Mucosa of stomach (tissue), 1 donor: ENCODE results near the gene ANG.
"Not testable (repeated sequence)": the region's sequence is repeated elsewhere in the genome, so short reads cannot be mapped to it uniquely, and the experiment has no call there.

ENCODE experiments used
- H3K27me3 ChIP-seq: one replicate; pipeline ENCODE4 v1.7.0; 2013; ENCODE audit warnings: mild to moderate bottlenecking, low read length; ENCODE audit not compliant: control insufficient read depth, insufficient read depth
- H3K36me3 ChIP-seq: one replicate; pipeline ENCODE4 v1.7.0; 2013; ENCODE audit warnings: low read length; ENCODE audit not compliant: control insufficient read depth, insufficient read depth
- H3K4me1 ChIP-seq: one replicate; pipeline ENCODE4 v1.7.0; 2013; ENCODE audit warnings: mild to moderate bottlenecking, low read length; ENCODE audit not compliant: control insufficient read depth, insufficient read depth
- H3K4me3 ChIP-seq: one replicate; pipeline ENCODE4 v1.7.0; 2013; ENCODE audit warnings: low read length
- H3K9ac ChIP-seq: one replicate; pipeline ENCODE4 v1.7.0; 2013; ENCODE audit warnings: mild to moderate bottlenecking, low read length, moderate library complexity
- H3K9me3 ChIP-seq: one replicate; pipeline ENCODE4 v1.7.0; 2013; ENCODE audit warnings: mild to moderate bottlenecking, low read length, moderate library complexity; ENCODE audit not compliant: control insufficient read depth
- donor health status: Pancreatic carcinoma.

Gene ANG

DNA sequence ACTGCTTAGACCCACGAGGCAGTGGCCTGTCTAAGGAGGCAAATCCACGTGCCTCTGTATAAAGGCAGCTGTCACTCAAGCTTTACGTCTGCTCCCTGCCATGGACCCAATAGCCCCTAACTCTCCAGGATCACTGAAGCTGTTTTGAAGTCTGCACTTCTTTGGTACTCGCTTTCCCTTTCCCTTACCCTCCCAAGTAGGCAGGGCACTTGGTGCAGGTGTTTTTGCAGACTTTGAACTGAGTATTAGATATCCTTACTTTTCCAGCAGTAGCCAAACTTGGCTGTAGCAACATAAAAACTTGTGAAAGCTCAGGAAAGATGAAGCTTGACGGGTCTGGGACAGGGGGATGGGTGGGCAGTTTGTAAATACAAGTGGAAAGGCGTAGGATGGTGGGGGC lies 29.2 kb upstream of the ANG start:
- H3K4me1 ChIP-seq: peaks cover 7% of the 10 kb centered on the region
- no peaks in the 10 kb centered on the region for H3K9me3 ChIP-seq
- no peak overlapping the region for H3K9ac ChIP-seq
- no peaks in the 10 kb centered on the region for H3K36me3 ChIP-seq
- H3K4me3 ChIP-seq: no peak overlapping the region
- peaks cover 21% of the 10 kb centered on the region for H3K27me3 ChIP-seq

DNA sequence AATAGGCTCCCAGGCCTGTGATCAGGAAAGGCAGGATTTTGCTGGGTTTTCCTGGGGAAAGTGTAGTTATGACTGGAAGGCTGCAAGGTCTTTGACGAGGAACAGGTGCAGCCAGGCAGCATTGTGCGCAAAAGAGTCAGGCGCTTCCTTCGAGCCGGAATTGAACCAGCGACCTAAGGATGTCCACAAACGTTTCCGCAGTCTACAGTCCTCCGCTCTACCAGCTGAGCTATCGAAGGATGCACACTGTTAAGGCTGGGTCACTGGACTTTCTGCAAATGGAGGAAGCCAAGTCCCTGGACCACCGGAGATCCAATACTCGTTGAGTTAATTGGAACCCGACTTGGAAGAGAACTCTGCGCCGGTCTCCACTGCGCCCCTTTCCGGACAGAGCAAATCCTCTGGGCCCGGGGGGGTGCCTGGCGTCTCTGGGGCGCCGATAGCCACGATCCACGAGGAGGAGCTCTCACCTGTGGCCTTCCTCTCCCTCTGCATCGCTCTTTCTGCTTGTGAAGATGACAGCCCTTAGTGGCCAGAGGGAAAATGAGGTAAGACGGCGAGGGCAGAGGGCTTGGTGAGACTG lies 28.7 kb upstream of the ANG start:
- H3K36me3 ChIP-seq: no peaks in the 10 kb centered on the region
- no peaks in the 10 kb centered on the region for H3K9me3 ChIP-seq
- H3K27me3 ChIP-seq: peaks cover 21% of the 10 kb centered on the region
- H3K4me1 ChIP-seq: peaks cover 7% of the 10 kb centered on the region
- no peak overlapping the region for H3K4me3 ChIP-seq
- no peak overlapping the region for H3K9ac ChIP-seq

DNA sequence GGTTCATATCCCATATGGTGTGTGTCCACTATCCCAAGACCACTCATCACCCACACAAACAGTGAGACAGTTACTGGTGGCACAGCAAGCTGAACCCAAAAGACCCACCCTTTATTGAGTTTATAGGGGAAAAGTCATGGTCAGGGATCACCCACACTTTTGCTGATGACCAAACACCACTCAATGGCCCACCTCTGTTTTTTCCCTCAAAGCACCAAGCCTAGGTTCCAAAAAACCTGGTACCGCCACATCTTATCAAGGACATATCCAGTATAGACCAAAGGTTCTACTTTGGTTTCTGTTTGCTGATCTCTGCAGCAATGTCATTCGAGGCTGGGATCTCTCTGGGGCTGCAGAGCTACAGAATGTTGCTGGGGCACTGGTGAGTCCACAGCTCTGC lies 27.4 kb upstream of the ANG start:
- Histone ChIP-seq H3K4me3 (no peak overlapping the region), H3K9me3 (no peaks in the 10 kb centered on the region), H3K36me3 (no peaks in the 10 kb centered on the region), H3K27me3 (peaks cover 11% of the 10 kb centered on the region), H3K4me1 (peaks cover 7% of the 10 kb centered on the region), H3K9ac (no peak overlapping the region)

DNA sequence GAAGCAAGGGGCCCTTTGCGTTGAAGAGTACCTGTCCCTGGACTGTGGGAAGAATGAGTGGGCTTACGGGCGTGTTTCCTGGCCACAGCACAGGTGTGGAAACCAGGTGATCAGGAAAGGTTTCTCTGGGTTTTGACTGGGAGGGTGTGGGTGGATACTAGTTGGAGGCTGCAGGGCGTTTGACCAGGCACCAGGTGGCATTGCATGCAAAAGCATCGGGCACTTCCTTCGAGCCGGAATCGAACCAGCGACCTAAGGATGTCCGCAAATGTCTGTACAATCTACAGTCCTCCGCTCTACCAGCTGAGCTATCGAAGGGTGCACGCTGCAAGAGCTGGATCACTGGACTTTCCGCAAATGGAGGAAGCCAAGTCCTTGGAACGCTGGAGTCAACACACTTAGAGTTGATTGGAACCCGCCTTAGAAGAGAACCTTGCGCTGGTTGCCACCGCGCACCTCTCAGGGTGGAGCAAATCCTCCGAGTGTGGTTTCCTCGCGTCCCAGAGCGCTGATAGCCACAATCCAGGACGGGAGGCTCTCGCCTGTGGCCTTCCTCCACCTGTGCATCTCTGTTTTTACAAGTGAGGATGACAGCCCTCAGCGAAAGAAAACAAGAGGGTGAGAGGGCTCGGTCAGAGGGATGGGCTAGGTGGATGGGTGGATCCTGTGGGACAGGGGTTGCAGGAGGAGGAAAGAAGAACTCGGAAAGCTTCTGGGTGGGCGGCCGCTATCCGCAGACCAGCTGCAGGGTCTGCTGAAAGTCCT lies 25.4 kb upstream of the ANG start:
- H3K36me3 ChIP-seq: no peaks in the 10 kb centered on the region
- no peaks in the 10 kb centered on the region for H3K9me3 ChIP-seq
- H3K9ac ChIP-seq: peak overlapping the region; percentile 40
- no peaks in the 10 kb centered on the region for H3K27me3 ChIP-seq
- peak overlapping the region; percentile 34 for H3K4me3 ChIP-seq
- H3K4me1 ChIP-seq: peaks cover 7% of the 10 kb centered on the region

DNA sequence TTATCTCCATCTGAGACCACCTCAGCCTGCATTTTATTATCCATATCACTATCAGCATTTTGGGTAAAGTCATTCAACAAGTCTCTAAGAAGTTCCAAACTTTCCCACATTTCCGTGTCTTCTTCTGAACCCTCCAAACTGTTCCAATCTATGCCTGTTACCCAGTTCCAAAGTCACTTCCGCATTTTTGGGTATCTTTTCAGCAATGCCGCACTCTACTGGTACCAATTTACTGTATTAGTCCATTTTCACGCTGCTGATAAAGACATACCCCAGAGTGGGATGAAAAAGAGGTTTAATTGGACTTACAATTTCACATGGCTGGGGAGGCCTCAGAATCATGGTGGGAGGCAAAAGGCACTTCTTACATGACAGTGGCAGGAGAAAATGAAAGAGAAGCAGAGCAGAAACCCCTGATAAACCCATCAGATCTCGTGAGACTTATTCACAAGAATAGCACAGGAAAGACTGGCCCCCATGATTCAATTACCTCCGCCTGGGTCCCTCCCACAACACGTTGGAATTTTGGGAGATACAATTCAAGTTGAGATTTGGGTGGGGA lies 22.1 kb upstream of the ANG start:
- not testable (repeated sequence) for H3K9ac ChIP-seq, H3K4me3 ChIP-seq, H3K9me3 ChIP-seq, H3K36me3 ChIP-seq, H3K27me3 ChIP-seq
- peaks cover 12% of the 10 kb centered on the region for H3K4me1 ChIP-seq

DNA sequence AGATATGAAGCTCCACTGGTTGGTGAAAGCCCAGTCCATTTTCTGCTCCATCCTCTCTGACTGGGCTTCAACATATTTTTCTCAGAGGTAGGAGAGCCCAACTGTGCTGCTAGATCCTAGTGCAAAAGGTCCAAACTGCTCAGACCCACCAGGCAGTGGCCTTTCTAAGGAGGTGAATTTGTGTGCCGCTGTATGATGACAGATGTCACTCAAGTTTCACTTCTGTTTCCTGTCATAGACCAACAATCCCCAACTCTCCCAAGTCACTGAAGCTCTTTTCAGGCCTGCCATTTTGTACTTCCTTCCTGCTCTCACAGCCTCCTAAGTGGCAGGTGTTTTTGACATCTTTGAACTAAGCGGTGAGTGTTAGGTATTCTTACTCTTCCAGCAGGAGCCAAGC lies 20.6 kb upstream of the ANG start:
- Histone ChIP-seq H3K36me3 (no peaks in the 10 kb centered on the region), H3K9me3 (no peaks in the 10 kb centered on the region), H3K9ac (no peak overlapping the region), H3K27me3 (no peaks in the 10 kb centered on the region), H3K4me1 (peaks cover 22% of the 10 kb centered on the region), H3K4me3 (no peak overlapping the region)

DNA sequence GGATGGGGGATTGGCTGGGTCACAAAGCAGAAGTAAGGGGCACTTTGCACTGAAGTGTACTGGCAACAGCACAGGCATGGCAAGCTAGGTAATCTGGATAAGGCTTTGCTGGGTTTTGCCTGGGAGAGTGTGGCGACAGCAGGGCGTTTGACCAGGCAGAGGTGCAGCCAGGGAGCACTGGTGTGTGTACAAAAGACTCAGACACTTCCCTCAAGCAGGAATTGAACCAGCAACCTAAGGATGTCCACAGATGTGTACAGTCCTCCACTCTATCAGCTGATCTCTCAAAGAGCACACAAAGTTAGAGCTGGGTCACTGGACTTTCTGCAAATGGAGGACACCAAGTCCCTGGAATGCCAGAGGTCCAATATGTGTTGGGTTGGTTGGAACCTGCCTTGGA lies 19.6 kb upstream of the ANG start:
- Histone ChIP-seq H3K4me1 (peaks cover 15% of the 10 kb centered on the region), H3K9me3 (no peaks in the 10 kb centered on the region), H3K27me3 (no peaks in the 10 kb centered on the region), H3K36me3 (no peaks in the 10 kb centered on the region), H3K9ac (no peak overlapping the region), H3K4me3 (no peak overlapping the region)

DNA sequence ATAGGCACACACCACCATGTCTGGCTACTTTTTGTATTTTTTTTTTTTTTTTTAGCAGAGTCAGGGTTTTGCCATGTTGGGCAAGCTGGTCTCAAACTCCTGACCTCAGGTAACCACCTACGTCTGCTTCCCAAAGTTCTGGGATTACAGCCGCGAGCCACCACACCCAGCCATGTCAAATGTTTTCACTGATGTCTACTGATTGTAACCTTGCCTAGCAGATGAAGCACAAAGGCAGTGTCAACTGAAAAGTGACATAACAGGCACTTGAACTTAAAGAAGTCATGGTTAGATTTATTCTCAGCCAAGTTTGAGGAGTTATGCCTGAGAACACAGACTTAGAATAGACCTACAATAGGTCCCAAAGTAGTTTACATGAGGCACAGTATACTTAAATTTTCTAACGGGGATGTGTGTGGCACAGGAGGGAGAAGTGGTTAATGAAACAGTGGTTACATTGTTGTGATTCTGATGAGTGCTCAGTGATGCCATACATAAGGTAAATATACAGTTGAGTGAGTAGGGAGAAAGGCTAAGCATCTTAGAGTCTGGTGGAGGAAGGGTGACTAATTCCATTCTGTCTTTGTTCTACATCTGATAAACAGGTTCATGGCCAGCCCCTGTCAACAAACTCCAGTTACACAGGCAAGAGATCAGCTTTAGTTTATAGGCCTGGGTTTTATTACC lies 16.8 kb upstream of the ANG start:
- no peaks in the 10 kb centered on the region for H3K36me3 ChIP-seq
- no peak overlapping the region for H3K4me3 ChIP-seq
- no peaks in the 10 kb centered on the region for H3K27me3 ChIP-seq
- H3K4me1 ChIP-seq: peaks cover 15% of the 10 kb centered on the region
- H3K9me3 ChIP-seq: no peaks in the 10 kb centered on the region
- no peak overlapping the region for H3K9ac ChIP-seq

DNA sequence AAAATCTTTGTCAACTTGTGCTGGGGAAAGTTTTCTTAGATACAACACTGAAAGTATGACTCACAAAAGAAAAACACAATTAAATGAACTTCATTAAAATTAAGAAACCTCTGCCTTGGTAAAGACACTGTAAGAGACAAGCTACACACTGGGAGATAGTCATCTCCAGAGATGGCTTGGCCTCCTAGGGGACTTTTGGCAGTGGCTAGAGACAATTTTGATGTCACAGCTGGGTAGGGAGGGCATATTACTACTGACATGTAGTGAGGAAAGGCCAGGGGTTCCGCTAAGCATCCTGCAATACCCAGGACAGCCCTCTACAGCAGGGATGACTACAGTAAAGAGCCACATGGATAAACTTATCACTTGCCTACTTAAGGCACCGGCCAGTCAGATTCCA lies 12.9 kb upstream of the ANG start:
- Histone ChIP-seq H3K4me3 (no peak overlapping the region), H3K4me1 (peaks cover 26% of the 10 kb centered on the region), H3K9ac (no peak overlapping the region), H3K9me3 (no peaks in the 10 kb centered on the region), H3K27me3 (no peaks in the 10 kb centered on the region), H3K36me3 (no peaks in the 10 kb centered on the region)

DNA sequence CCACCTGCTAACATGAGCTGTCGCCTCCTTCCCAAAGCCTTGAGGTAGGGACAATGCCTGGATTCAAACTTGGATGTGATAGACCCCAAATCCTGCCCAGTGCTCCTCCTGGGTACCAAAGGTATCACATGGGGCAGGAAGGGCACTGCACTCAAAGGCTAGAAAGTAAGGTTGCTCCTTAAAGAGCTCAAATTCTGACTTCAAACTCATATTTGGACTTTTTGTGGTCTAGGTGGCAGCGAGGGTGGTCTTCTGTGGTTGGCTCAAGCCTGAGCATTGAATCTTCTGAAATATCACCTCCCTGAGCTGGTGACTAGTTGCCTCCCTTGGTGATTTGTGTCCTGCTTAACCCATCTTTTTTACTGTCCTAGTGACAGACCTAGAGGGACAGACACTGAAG lies 12.5 kb upstream of the ANG start:
- H3K36me3 ChIP-seq: no peaks in the 10 kb centered on the region
- H3K9me3 ChIP-seq: no peaks in the 10 kb centered on the region
- H3K4me1 ChIP-seq: peaks cover 29% of the 10 kb centered on the region
- H3K27me3 ChIP-seq: no peaks in the 10 kb centered on the region
- no peak overlapping the region for H3K9ac ChIP-seq
- no peak overlapping the region for H3K4me3 ChIP-seq

DNA sequence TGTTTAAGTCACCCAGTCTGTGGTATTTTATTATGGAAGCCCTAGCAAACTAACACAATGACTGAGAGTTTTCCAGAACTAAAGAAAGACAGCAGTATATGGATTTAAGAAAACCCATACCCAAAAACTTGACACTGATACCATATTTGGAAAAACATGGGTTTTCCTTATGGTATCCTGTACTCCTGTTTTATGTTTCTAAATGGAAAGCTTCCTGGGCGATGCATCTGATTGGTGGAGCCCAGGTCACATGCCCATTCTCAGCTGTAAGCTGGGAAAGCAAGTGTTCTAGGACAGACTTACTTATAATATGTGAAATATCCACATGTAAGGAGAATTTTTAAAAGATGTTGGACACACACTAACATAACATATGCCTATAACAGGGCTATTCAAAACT lies 8.7 kb upstream of the ANG start:
- H3K9ac ChIP-seq: no peak overlapping the region
- no peak overlapping the region for H3K4me3 ChIP-seq
- H3K4me1 ChIP-seq: peaks cover 20% of the 10 kb centered on the region
- no peaks in the 10 kb centered on the region for H3K9me3 ChIP-seq
- H3K36me3 ChIP-seq: no peaks in the 10 kb centered on the region
- no peaks in the 10 kb centered on the region for H3K27me3 ChIP-seq

DNA sequence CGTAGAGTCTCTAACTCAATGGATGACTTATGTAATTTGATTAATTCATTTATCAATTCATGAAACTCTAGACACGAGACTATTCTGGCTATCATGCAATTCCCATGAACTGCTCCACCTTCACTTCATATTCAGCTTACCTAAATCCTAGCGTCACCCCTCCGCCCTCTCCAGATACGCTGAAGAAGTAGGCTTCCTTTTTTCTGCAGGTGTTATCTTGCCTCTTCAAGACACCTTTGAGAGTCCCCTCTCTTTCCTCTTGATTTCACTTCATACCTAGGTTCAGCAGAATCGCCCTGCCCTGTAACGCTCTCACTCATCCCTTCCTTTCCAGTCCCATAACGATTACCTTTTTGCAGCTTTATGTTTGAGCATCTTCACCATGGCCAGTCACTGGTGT lies 8.2 kb upstream of the ANG start:
- no peak overlapping the region for H3K4me3 ChIP-seq
- H3K36me3 ChIP-seq: no peaks in the 10 kb centered on the region
- no peak overlapping the region for H3K9ac ChIP-seq
- H3K27me3 ChIP-seq: no peaks in the 10 kb centered on the region
- peaks cover 20% of the 10 kb centered on the region for H3K4me1 ChIP-seq
- no peaks in the 10 kb centered on the region for H3K9me3 ChIP-seq
